ENCODE data around the gene ZHX3. TPM values are rescaled to one million over a fixed set of nuclear protein-coding genes. Genes with fewer than 3 reads are reported as not detected.

ZHX3 gene
- total RNA-seq, 4 donors from 2014 or later = 20.1 to 30.0 (median 25.9) TPM

DNA sequence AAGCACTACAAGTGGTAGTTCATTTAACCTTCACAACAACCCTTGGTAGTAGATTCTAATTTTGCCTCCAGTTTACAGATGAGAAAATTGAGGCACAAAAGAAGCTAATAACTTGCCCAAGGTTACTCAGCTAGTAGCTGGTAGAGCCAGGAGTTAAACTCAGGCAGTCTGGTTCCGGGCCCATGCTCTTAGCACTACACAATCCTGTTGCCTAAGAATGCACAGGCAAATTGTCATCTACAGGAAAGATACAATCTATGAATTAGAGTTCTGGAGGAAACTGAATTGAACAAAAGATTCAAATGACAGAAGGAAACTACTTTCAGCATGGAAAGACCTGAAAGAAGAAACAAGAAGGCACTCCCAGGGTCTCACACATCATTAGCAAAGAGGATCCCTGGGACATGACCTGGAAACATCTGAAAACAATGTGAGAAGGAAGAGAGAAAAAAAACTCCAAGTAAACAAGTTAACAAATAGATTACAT lies 56.8 kb downstream of the ZHX3 start:
- H3K9me3 ChIP-seq = no peaks in the 10 kb centered on the region
- ATAC-seq = no peak
- TF ChIP-seq, protein P1, sequence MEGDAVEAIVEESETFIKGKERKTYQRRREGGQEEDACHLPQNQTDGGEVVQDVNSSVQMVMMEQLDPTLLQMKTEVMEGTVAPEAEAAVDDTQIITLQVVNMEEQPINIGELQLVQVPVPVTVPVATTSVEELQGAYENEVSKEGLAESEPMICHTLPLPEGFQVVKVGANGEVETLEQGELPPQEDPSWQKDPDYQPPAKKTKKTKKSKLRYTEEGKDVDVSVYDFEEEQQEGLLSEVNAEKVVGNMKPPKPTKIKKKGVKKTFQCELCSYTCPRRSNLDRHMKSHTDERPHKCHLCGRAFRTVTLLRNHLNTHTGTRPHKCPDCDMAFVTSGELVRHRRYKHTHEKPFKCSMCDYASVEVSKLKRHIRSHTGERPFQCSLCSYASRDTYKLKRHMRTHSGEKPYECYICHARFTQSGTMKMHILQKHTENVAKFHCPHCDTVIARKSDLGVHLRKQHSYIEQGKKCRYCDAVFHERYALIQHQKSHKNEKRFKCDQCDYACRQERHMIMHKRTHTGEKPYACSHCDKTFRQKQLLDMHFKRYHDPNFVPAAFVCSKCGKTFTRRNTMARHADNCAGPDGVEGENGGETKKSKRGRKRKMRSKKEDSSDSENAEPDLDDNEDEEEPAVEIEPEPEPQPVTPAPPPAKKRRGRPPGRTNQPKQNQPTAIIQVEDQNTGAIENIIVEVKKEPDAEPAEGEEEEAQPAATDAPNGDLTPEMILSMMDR (IDR thresholded peaks at IDR 0.05 in 4 of 5, conservative IDR thresholded peaks at IDR 0.05 in 1 of 5) = no peak
- no peak for TF ChIP-seq POLR2A (IDR thresholded peaks at IDR 0.05)

DNA sequence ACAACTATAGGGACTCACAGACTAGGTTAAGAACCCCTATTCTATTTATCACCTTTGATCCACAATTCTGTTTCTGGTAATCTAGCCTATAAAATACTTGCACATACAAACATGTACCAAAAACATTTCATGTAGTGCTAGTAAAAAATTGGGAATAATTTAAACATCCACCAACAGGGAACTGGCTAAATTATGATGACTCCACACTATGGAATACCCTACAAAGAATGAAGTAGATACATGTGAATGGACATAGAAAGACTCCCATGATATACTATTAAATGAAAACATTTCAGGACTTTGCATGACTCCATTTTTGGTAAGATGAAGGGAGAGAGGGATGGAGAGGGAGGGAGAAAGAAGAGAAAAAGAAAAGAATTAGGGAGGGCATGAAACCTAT lies 58.2 kb downstream of the ZHX3 start:
- Histone ChIP-seq H3K4me1 (peaks cover 0 to 12% of the 10 kb centered on the region in 2 donors), H3K27ac (no peak overlapping the region), H3K36me3 (no peaks in the 10 kb centered on the region), H3K9me3 (no peaks in the 10 kb centered on the region), H3K27me3 (no peaks in the 10 kb centered on the region), H3K4me3 (no peak overlapping the region)
- intact Hi-C loops (cut with DNase I; ENCODE audit: low total_unique reads) = no loop called here
- TF ChIP-seq POLR2A (IDR thresholded peaks at IDR 0.05) = no peak
- TF ChIP-seq, protein P1 (IDR thresholded peaks at IDR 0.05 in 4 of 5, conservative IDR thresholded peaks at IDR 0.05 in 1 of 5) = no peak
- DNase-seq = no peak
- in situ Hi-C loops (cut with MboI; ENCODE audit: low sequenced_read_pairs in 4 of 4) = no loop called here
- ATAC-seq = no peak

More for the DNA sequence above, 56.8 kb downstream of the ZHX3 start:
- H3K4me1 ChIP-seq = peaks cover 0 to 12% of the 10 kb centered on the region in 2 donors
- no peak for DNase-seq
- in situ Hi-C loops (cut with MboI; ENCODE audit: low sequenced_read_pairs in 4 of 4) (no loop called here), intact Hi-C loops (cut with DNase I; ENCODE audit: low total_unique reads) (no loop called here)
- H3K4me3 ChIP-seq = no peak overlapping the region
- peak overlapping the region in 3 of 4 donors; percentile 27 to 62 (median 42) for H3K27ac ChIP-seq
- peaks cover 0 to under 1% of the 10 kb centered on the region in 2 donors for H3K36me3 ChIP-seq
- no peaks in the 10 kb centered on the region for H3K27me3 ChIP-seq

DNA sequence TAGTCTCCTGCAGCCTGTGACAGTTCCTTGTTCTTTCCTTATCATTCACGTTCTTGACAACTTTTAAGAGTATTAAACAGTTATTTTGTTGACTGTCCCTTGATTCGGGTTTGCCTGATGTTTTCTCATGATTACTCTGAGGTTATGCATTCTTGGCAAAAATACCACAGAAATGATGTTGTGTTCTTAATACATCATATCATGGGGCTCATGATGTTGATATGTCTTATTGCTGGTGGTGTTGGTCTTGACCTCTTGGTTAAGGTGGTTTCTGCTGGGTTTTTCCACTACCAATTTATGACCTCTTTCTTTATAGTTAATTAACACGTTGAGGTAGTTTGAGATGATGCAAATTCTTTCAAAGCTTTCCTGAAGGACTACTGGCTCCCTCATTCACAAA lies 59.1 kb downstream of the ZHX3 start:
- intact Hi-C loops (cut with DNase I; ENCODE audit: low total_unique reads) = no loop called here
- no peak overlapping the region for H3K4me3 ChIP-seq
- TF ChIP-seq, protein P1 (IDR thresholded peaks at IDR 0.05 in 4 of 5, conservative IDR thresholded peaks at IDR 0.05 in 1 of 5) = no peak
- no peak for TF ChIP-seq POLR2A (IDR thresholded peaks at IDR 0.05)

DNA sequence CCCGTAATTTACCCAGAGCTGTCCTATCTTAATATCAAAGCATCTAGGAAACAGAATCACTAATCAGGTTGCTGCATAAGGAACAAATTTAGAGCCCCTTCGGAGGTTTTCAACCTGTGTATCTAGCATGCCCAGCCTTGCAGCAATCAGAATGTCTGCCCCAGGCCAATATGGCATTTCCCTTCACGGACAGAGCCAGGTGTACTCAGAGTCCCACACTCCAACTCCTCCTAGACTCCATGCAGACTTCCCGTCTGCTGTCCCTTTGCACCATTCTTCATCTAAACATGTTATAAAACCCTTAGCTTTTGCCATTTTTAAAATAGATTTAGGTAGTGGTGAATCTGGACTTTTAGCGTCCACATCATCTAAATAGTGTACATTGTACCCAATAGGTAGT lies 61.0 kb downstream of the ZHX3 start:
- intact Hi-C loops (cut with DNase I; ENCODE audit: low total_unique reads) (no loop called here), in situ Hi-C loops (cut with MboI; ENCODE audit: low sequenced_read_pairs in 4 of 4) (no loop called here)
- Histone ChIP-seq H3K36me3 (no peaks in the 10 kb centered on the region), H3K9me3 (no peaks in the 10 kb centered on the region), H3K27me3 (no peaks in the 10 kb centered on the region), H3K27ac (no peak overlapping the region), H3K4me1 (peaks cover 0 to 12% of the 10 kb centered on the region in 2 donors), H3K4me3 (no peak overlapping the region)
- DNase-seq (no peak), ATAC-seq (no peak)
- TF ChIP-seq, protein P1 (IDR thresholded peaks at IDR 0.05 in 4 of 5, conservative IDR thresholded peaks at IDR 0.05 in 1 of 5) = no peak

More for the DNA sequence above, 59.1 kb downstream of the ZHX3 start:
- ATAC-seq = no peak
- no peak overlapping the region for H3K27ac ChIP-seq
- H3K27me3 ChIP-seq = no peaks in the 10 kb centered on the region
- in situ Hi-C loops (cut with MboI; ENCODE audit: low sequenced_read_pairs in 4 of 4) = no loop called here
- H3K4me1 ChIP-seq = peaks cover 0 to 12% of the 10 kb centered on the region in 2 donors
- H3K36me3 ChIP-seq = no peaks in the 10 kb centered on the region
- H3K9me3 ChIP-seq = no peaks in the 10 kb centered on the region
- DNase-seq = no peak

DNA sequence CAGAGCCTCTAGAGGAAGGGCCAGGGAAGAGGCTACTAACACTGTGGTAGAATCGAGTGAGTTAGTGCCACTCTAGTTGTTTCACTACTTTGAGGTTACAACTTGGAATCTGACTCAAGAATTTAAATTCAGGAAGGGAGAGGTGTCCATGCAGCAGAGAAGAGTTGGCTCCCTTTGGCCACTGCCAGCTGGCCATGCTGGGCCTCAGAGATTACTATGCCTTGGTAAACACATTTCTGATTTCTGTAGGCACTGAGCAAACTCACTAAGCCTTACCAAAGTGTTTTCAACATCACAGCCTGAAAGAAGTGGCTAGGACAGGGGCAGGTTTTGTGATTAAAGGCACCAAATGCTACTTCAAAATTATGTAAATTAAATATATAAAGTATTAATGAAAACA lies 61.9 kb downstream of the ZHX3 start:
- no peaks in the 10 kb centered on the region for H3K9me3 ChIP-seq
- ATAC-seq (no peak), DNase-seq (no peak)
- H3K4me1 ChIP-seq = peaks cover 0 to 9% of the 10 kb centered on the region in 2 donors
- in situ Hi-C loops (cut with MboI; ENCODE audit: low sequenced_read_pairs in 4 of 4) = no loop called here
- H3K27ac ChIP-seq = no peak overlapping the region
- H3K27me3 ChIP-seq = no peaks in the 10 kb centered on the region
- H3K4me3 ChIP-seq = no peak overlapping the region
- TF ChIP-seq, protein P1 (IDR thresholded peaks at IDR 0.05 in 4 of 5, conservative IDR thresholded peaks at IDR 0.05 in 1 of 5) = no peak
- no peak for TF ChIP-seq POLR2A (IDR thresholded peaks at IDR 0.05)
- no peaks in the 10 kb centered on the region for H3K36me3 ChIP-seq
- intact Hi-C loops (cut with DNase I; ENCODE audit: low total_unique reads) = no loop called here
